SK-N-MC (cell line): ENCODE measurements around the gene PSMD7.

Experiments used
- EZH2 ChIP-seq: fragments of 200-600 bp; sonication (generic); IDR thresholded peaks from one replicate; pipeline ENCODE4 v1.6.1; 2017; ENCODE audit warnings: antibody characterized with exemption
- POLR2AphosphoS5 ChIP-seq: IDR thresholded peaks from 2 replicates; pipeline ENCODE4 v1.6.1; 2012; ENCODE audit warnings: mild to moderate bottlenecking, low read depth, low read length, borderline replicate concordance

DNA sequence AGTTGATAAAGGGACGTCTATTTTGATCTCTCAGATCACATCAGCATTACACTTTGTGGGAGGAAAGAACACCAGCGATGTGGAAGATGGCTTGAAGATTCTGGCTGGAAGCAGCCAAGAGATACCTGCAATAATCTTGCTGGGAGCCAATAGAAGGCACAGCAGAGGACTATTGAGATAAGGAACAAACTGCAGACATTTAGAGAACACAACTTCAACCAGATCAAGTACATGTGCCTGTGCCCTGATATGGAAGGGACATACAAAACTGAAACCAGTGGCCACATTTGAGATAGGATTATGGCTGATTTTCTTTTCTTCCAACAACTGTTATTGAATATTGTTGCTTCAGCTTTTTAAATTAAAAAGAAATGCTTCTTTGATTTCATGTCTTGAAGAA is 18.6 kb upstream of the PSMD7 start:
- TF ChIP-seq POLR2AphosphoS5 (no peak), EZH2 (no peak)
